ENCODE measurements around the gene NOP53. TPM values are rescaled to one million over a fixed set of nuclear protein-coding genes. Genes with fewer than 3 reads are reported as not detected.

The NOP53 gene
- total and polyA plus RNA-seq, 2 experiments from 2014 or later: 167 to 192 TPM

DNA sequence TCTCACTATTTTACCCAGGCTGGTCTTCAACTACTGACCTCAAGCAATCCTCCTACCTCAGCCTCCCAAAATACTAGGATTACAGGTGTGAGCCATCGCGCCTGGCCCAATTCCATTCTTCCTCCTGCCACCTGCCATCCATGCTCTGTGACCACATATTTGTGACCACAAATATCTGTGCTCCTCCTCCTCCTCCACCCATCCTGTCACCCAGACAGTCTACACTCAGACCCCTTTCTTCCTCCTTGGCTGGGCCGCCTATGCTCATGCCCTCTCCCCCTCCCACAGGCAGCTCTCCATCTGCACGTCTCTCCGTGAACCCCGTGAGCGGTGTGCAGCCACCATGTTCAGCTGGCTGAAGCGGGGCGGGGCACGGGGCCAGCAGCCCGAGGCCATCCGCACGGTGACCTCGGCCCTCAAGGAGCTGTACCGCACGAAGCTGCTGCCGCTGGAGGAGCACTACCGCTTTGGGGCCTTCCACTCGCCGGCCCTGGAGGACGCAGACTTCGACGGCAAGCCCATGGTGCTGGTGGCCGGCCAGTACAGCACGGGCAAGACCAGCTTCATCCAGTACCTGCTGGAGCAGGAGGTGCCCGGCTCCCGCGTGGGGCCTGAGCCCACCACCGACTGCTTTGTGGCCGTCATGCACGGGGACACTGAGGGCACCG is 28.9 kb upstream of the NOP53 start:
- no peaks in the 10 kb centered on the region for H3K9me2 ChIP-seq (ENCODE audit: insufficient read depth)
- H3K36me3 ChIP-seq (ENCODE audit: insufficient read depth): no peaks in the 10 kb centered on the region
- peaks cover 21% of the 10 kb centered on the region for H3K9me3 Mint-ChIP-seq
- no peaks in the 10 kb centered on the region; the same call in 1 of the 2 replicates for H3F3A ChIP-seq (replicated peaks; ENCODE audit: low read depth)
- no peaks in the 10 kb centered on the region for H4K20me1 ChIP-seq (replicated peaks; ENCODE audit: insufficient read depth)
- no peaks in the 10 kb centered on the region for H3K79me2 ChIP-seq (replicated peaks; ENCODE audit: insufficient read depth)
- no peak overlapping the region for H3K4me3 ChIP-seq
- H3K4me3 Mint-ChIP-seq: no peak overlapping the region
- H3K27me3 ChIP-seq (ENCODE audit: insufficient read depth): no peaks in the 10 kb centered on the region
- H3K27me3 Mint-ChIP-seq (ENCODE audit: insufficient read depth, low read depth, poor library complexity): peaks cover 19% of the 10 kb centered on the region
- no peak overlapping the region for H3K4me2 ChIP-seq
- H3K36me3 Mint-ChIP-seq (ENCODE audit: low read depth): peaks cover 19% of the 10 kb centered on the region
- H3K4me1 ChIP-seq (ENCODE audit: insufficient read depth): no peaks in the 10 kb centered on the region; the same call in 1 of the 2 replicates
- peaks cover 9% of the 10 kb centered on the region; the same call in 2 of the 3 replicates for H3K4me1 Mint-ChIP-seq
- no peak overlapping the region for H3K27ac Mint-ChIP-seq
- no peak for TF ChIP-seq EZH2phosphoT487 (IDR thresholded peaks at IDR 0.05; ENCODE audit: unreplicated experiment)
- TF ChIP-seq EZH2 (IDR thresholded peaks at IDR 0.05; ENCODE audit: low read depth, unreplicated experiment): no peak
- TF ChIP-seq, protein P1, sequence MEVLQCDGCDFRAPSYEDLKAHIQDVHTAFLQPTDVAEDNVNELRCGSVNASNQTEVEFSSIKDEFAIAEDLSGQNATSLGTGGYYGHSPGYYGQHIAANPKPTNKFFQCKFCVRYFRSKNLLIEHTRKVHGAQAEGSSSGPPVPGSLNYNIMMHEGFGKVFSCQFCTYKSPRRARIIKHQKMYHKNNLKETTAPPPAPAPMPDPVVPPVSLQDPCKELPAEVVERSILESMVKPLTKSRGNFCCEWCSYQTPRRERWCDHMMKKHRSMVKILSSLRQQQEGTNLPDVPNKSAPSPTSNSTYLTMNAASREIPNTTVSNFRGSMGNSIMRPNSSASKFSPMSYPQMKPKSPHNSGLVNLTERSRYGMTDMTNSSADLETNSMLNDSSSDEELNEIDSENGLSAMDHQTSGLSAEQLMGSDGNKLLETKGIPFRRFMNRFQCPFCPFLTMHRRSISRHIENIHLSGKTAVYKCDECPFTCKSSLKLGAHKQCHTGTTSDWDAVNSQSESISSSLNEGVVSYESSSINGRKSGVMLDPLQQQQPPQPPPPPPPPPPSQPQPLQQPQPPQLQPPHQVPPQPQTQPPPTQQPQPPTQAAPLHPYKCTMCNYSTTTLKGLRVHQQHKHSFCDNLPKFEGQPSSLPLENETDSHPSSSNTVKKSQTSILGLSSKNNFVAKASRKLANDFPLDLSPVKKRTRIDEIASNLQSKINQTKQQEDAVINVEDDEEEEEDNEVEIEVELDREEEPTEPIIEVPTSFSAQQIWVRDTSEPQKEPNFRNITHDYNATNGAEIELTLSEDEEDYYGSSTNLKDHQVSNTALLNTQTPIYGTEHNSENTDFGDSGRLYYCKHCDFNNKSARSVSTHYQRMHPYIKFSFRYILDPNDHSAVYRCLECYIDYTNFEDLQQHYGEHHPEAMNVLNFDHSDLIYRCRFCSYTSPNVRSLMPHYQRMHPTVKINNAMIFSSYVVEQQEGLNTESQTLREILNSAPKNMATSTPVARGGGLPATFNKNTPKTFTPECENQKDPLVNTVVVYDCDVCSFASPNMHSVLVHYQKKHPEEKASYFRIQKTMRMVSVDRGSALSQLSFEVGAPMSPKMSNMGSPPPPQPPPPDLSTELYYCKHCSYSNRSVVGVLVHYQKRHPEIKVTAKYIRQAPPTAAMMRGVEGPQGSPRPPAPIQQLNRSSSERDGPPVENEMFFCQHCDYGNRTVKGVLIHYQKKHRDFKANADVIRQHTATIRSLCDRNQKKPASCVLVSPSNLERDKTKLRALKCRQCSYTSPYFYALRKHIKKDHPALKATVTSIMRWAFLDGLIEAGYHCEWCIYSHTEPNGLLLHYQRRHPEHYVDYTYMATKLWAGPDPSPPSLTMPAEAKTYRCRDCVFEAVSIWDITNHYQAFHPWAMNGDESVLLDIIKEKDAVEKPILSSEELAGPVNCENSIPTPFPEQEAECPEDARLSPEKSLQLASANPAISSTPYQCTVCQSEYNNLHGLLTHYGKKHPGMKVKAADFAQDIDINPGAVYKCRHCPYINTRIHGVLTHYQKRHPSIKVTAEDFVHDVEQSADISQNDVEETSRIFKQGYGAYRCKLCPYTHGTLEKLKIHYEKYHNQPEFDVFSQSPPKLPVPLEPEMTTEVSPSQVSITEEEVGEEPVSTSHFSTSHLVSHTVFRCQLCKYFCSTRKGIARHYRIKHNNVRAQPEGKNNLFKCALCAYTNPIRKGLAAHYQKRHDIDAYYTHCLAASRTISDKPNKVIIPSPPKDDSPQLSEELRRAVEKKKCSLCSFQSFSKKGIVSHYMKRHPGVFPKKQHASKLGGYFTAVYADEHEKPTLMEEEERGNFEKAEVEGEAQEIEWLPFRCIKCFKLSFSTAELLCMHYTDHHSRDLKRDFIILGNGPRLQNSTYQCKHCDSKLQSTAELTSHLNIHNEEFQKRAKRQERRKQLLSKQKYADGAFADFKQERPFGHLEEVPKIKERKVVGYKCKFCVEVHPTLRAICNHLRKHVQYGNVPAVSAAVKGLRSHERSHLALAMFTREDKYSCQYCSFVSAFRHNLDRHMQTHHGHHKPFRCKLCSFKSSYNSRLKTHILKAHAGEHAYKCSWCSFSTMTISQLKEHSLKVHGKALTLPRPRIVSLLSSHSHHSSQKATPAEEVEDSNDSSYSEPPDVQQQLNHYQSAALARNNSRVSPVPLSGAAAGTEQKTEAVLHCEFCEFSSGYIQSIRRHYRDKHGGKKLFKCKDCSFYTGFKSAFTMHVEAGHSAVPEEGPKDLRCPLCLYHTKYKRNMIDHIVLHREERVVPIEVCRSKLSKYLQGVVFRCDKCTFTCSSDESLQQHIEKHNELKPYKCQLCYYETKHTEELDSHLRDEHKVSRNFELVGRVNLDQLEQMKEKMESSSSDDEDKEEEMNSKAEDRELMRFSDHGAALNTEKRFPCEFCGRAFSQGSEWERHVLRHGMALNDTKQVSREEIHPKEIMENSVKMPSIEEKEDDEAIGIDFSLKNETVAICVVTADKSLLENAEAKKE (CRISPR knock-in tag; IDR thresholded peaks at IDR 0.05): no peak
- TF ChIP-seq NANOG (IDR thresholded peaks at IDR 0.05; ENCODE audit: borderline replicate concordance): no peak
- TF ChIP-seq POLR2AphosphoS5 (IDR thresholded peaks at IDR 0.05; ENCODE audit: low read depth): no peak
- no peak for TF ChIP-seq STAT1 (IDR thresholded peaks at IDR 0.05; ENCODE audit: unreplicated experiment)
- no peak for TF ChIP-seq ZNF114 (CRISPR knock-in tag; IDR thresholded peaks at IDR 0.05)
- TF ChIP-seq, protein P2, sequence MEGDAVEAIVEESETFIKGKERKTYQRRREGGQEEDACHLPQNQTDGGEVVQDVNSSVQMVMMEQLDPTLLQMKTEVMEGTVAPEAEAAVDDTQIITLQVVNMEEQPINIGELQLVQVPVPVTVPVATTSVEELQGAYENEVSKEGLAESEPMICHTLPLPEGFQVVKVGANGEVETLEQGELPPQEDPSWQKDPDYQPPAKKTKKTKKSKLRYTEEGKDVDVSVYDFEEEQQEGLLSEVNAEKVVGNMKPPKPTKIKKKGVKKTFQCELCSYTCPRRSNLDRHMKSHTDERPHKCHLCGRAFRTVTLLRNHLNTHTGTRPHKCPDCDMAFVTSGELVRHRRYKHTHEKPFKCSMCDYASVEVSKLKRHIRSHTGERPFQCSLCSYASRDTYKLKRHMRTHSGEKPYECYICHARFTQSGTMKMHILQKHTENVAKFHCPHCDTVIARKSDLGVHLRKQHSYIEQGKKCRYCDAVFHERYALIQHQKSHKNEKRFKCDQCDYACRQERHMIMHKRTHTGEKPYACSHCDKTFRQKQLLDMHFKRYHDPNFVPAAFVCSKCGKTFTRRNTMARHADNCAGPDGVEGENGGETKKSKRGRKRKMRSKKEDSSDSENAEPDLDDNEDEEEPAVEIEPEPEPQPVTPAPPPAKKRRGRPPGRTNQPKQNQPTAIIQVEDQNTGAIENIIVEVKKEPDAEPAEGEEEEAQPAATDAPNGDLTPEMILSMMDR (conservative IDR thresholded peaks at IDR 0.05; ENCODE audit: low read depth in 2 of 2): no peak
- TF ChIP-seq ZNF331 (CRISPR knock-in tag; IDR thresholded peaks at IDR 0.05; ENCODE audit: low read depth): no peak
- TF ChIP-seq, protein P3, sequence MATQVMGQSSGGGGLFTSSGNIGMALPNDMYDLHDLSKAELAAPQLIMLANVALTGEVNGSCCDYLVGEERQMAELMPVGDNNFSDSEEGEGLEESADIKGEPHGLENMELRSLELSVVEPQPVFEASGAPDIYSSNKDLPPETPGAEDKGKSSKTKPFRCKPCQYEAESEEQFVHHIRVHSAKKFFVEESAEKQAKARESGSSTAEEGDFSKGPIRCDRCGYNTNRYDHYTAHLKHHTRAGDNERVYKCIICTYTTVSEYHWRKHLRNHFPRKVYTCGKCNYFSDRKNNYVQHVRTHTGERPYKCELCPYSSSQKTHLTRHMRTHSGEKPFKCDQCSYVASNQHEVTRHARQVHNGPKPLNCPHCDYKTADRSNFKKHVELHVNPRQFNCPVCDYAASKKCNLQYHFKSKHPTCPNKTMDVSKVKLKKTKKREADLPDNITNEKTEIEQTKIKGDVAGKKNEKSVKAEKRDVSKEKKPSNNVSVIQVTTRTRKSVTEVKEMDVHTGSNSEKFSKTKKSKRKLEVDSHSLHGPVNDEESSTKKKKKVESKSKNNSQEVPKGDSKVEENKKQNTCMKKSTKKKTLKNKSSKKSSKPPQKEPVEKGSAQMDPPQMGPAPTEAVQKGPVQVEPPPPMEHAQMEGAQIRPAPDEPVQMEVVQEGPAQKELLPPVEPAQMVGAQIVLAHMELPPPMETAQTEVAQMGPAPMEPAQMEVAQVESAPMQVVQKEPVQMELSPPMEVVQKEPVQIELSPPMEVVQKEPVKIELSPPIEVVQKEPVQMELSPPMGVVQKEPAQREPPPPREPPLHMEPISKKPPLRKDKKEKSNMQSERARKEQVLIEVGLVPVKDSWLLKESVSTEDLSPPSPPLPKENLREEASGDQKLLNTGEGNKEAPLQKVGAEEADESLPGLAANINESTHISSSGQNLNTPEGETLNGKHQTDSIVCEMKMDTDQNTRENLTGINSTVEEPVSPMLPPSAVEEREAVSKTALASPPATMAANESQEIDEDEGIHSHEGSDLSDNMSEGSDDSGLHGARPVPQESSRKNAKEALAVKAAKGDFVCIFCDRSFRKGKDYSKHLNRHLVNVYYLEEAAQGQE (IDR thresholded peaks at IDR 0.05; ENCODE audit: unreplicated experiment): no peak
- TF ChIP-seq, protein P4, sequence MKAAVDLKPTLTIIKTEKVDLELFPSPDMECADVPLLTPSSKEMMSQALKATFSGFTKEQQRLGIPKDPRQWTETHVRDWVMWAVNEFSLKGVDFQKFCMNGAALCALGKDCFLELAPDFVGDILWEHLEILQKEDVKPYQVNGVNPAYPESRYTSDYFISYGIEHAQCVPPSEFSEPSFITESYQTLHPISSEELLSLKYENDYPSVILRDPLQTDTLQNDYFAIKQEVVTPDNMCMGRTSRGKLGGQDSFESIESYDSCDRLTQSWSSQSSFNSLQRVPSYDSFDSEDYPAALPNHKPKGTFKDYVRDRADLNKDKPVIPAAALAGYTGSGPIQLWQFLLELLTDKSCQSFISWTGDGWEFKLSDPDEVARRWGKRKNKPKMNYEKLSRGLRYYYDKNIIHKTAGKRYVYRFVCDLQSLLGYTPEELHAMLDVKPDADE (IDR thresholded peaks at IDR 0.05): no peak
- TF ChIP-seq JUNB (IDR thresholded peaks at IDR 0.05; ENCODE audit: unreplicated experiment): no peak
- TF ChIP-seq CREB1 (CRISPR knock-in tag; IDR thresholded peaks at IDR 0.05; ENCODE audit: low read depth): no peak
- no peak for DNase-seq (ENCODE audit: low spot score)
- H3K27ac ChIP-seq (ENCODE audit: low read depth): no peak overlapping the region
- no peak for ATAC-seq
- no peak overlapping the region for H2AFZ ChIP-seq
